ENCODE data around the gene FAM171A1.
"Not testable (repeated sequence)": the region's sequence is repeated elsewhere in the genome, so short reads cannot be mapped to it uniquely, and the experiment has no call there.

The FAM171A1 gene

DNA sequence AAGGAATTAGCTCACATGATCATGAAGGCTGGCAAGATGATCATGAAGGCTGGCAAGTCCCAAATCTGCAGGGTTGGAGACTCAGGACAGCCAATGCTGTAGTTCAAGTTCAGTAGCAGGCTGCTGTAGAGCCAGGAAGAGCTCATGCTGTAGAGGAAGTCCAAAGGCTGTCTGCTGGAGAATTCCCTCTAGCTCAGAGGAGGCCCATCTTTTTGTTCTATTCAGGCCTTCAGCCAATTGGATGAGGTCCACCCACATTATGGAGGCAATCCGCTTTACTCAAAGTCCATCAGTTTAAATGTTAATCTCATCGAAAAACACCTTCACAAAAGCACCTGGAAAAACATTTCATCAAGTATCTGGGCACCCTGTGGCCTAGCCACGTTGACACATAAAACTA is 24.8 kb upstream of the FAM171A1 start:
- no peaks in the 10 kb centered on the region for H3K9me3 ChIP-seq (ENCODE audit: control insufficient read depth, insufficient read depth, low read depth, low read length)
- no peaks in the 10 kb centered on the region for H3K36me3 ChIP-seq (ENCODE audit: control insufficient read depth, insufficient read depth, low read length)
- no peaks in the 10 kb centered on the region for H3K4me1 ChIP-seq (ENCODE audit: control insufficient read depth, insufficient read depth, low read length)
- H3K9ac ChIP-seq (ENCODE audit: low read length) = no peak overlapping the region
- no peaks in the 10 kb centered on the region for H3K27me3 ChIP-seq (ENCODE audit: control insufficient read depth, insufficient read depth, low read length)
- no peak overlapping the region for H3K4me3 ChIP-seq (ENCODE audit: low read depth, low read length)
- no peak overlapping the region for H3K27ac ChIP-seq (ENCODE audit: low read depth, low read length)

DNA sequence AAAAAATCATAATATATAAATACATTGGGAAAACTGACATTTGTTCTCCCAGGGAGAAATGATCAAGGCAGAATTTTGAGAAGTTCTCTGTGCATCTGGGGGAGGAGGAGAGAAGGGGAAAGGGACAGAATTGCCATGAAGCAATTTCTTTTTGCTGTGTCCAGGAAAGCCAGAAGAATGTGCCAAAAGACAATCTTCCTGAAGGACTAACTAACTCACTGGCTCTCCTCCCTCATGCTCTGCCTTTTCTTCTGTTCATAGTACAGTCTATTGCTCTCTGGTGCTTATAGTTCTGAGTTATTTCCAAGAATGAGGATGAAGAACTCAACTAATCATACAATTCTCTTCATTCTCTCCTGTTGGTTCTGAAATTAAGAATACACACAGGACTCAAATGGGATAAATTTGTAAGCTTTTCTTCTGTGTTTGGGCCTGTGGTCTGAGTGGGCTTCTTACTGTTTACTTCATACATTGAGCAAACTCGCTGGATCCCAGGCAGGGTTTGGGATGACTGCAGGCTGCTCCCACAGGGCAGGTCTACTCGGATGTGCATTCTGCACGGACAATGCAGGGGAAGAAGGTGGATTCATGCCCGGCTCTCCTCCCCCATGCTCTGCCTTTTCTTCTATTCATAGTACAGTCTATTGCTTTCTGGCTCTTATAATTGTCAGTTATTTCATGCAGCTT is 22.2 kb upstream of the FAM171A1 start:
- H3K9me3 ChIP-seq (ENCODE audit: control insufficient read depth, insufficient read depth, low read depth, low read length) = no peaks in the 10 kb centered on the region
- H3K9ac ChIP-seq (ENCODE audit: low read length) = no peak overlapping the region
- H3K4me3 ChIP-seq (ENCODE audit: low read depth, low read length) = no peak overlapping the region
- no peaks in the 10 kb centered on the region for H3K4me1 ChIP-seq (ENCODE audit: control insufficient read depth, insufficient read depth, low read length)
- no peaks in the 10 kb centered on the region for H3K36me3 ChIP-seq (ENCODE audit: control insufficient read depth, insufficient read depth, low read length)
- H3K27me3 ChIP-seq (ENCODE audit: control insufficient read depth, insufficient read depth, low read length) = no peaks in the 10 kb centered on the region
- H3K27ac ChIP-seq (ENCODE audit: low read depth, low read length) = no peak overlapping the region

DNA sequence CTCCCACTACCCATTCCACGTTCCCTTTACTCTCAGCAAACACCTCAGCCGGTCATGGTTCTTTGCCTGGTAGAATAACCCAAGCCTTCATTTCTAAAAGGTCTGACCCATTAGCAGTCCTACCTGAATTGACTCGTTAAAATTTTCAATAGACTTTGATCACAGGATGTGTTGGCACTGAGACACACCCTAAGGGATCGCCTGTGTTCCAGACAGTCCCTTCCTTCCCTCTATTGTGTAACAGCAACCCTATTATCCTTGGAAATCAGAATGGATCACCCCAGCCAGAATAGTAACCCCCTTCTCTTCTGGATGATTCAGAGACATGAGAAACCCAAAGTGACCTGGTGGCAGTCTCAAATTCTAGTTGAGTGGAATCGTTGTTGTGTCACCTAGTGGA is 20.4 kb upstream of the FAM171A1 start:
- no peak overlapping the region for H3K27ac ChIP-seq (ENCODE audit: low read depth, low read length)
- H3K27me3 ChIP-seq (ENCODE audit: control insufficient read depth, insufficient read depth, low read length) = no peaks in the 10 kb centered on the region
- H3K9ac ChIP-seq (ENCODE audit: low read length) = no peak overlapping the region
- no peaks in the 10 kb centered on the region; the same call in 1 of the 2 replicates for H3K4me1 ChIP-seq (ENCODE audit: control insufficient read depth, insufficient read depth, low read length)
- no peaks in the 10 kb centered on the region for H3K9me3 ChIP-seq (ENCODE audit: control insufficient read depth, insufficient read depth, low read depth, low read length)
- no peak overlapping the region for H3K4me3 ChIP-seq (ENCODE audit: low read depth, low read length)
- no peaks in the 10 kb centered on the region for H3K36me3 ChIP-seq (ENCODE audit: control insufficient read depth, insufficient read depth, low read length)

DNA sequence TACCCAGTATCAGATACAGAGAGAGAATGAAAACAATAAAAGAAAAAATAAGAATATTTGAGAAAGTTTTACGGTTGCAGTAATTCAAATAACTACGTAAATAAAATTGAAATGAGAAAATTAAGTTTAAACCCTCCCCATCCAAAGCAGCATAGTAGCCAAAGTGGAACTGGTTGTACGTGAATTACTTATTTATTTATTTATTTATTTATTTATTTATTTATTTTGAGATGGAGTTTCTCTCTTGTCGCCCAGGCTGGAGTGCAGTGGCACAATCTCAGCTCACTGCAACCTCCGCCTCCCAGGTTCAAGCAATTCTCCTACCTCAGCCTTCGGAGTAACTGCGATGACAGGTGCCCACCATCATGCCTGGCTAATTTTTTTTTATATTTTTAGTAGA is 17.1 kb upstream of the FAM171A1 start:
- not testable (repeated sequence) for H3K4me3 ChIP-seq (ENCODE audit: low read depth, low read length); H3K27me3 ChIP-seq (ENCODE audit: control insufficient read depth, insufficient read depth, low read length); H3K4me1 ChIP-seq (ENCODE audit: control insufficient read depth, insufficient read depth, low read length); H3K27ac ChIP-seq (ENCODE audit: low read depth, low read length); H3K9me3 ChIP-seq (ENCODE audit: control insufficient read depth, insufficient read depth, low read depth, low read length); H3K9ac ChIP-seq (ENCODE audit: low read length); H3K36me3 ChIP-seq (ENCODE audit: control insufficient read depth, insufficient read depth, low read length)

DNA sequence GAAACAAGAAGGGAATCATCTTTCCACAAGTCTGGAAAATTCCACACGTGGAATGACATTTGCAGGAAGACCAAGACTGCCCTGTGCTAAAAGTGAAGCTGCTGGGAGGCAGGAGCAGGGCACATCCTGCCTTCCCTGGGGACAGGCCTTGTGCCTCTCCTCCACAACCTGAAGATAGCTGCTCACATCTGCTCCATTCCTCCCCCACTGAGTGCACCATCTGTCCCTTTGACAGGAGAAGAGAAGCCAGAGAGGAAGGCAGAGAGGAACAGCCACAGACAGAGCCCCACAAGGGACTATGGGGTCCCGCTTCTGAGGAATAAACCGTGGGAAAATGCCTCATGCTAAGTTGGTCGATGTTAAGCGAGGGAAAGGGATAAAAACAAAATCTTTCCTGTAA is 15.9 kb upstream of the FAM171A1 start:
- Histone ChIP-seq H3K27ac (ENCODE audit: low read depth, low read length) (no peak overlapping the region), H3K9me3 (ENCODE audit: control insufficient read depth, insufficient read depth, low read depth, low read length) (no peaks in the 10 kb centered on the region), H3K9ac (ENCODE audit: low read length) (no peak overlapping the region), H3K36me3 (ENCODE audit: control insufficient read depth, insufficient read depth, low read length) (no peaks in the 10 kb centered on the region), H3K4me3 (ENCODE audit: low read depth, low read length) (no peak overlapping the region), H3K4me1 (ENCODE audit: control insufficient read depth, insufficient read depth, low read length) (no peaks in the 10 kb centered on the region; the same call in 1 of the 2 replicates), H3K27me3 (ENCODE audit: control insufficient read depth, insufficient read depth, low read length) (no peaks in the 10 kb centered on the region)

DNA sequence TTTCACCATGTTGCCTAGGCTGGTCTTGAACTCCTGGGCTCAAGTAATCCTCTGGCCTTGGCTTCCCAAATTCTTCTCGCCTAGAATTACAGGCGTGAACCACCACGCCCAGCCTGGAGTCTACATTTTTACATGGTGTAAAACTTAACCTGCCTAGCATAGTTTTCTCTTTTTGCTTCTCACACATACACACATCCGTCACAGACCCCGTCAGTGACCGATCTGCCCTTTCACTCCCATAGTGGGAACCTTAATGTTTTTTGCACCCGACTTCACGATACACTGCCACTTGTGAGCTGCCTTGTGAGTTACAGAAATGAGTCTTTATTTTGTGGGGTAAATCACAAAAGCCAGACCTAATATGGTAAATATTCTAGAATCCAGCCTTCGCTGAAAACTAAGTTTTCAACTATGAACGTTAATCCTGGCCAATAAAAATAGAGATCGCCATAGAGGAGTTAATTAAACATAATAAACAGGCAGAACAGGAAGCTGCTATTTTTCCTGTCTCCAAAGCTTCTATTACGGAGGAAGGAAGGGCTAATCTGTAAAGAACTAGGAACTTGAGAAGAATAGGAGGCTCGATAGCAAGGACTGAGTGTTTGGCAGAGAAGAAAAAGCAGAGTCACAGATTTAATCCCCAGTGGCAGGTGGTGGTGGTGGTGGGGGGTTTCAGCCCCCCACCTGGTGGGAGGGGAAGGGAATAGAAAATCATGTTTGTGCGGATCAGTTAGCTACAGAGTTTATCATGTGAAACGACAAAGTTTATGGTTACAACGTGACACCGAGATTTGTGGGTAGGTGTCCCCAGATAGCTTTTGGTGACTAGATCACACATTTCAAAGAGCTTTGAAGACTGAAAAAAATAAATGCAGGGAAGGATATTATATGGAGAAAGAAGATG is 14.7 kb upstream of the FAM171A1 start:
- Histone ChIP-seq H3K27me3 (ENCODE audit: control insufficient read depth, insufficient read depth, low read length) (no peaks in the 10 kb centered on the region), H3K4me1 (ENCODE audit: control insufficient read depth, insufficient read depth, low read length) (no peaks in the 10 kb centered on the region; the same call in 1 of the 2 replicates), H3K36me3 (ENCODE audit: control insufficient read depth, insufficient read depth, low read length) (no peaks in the 10 kb centered on the region), H3K27ac (ENCODE audit: low read depth, low read length) (no peak overlapping the region), H3K4me3 (ENCODE audit: low read depth, low read length) (no peak overlapping the region), H3K9ac (ENCODE audit: low read length) (no peak overlapping the region), H3K9me3 (ENCODE audit: control insufficient read depth, insufficient read depth, low read depth, low read length) (no peaks in the 10 kb centered on the region)

DNA sequence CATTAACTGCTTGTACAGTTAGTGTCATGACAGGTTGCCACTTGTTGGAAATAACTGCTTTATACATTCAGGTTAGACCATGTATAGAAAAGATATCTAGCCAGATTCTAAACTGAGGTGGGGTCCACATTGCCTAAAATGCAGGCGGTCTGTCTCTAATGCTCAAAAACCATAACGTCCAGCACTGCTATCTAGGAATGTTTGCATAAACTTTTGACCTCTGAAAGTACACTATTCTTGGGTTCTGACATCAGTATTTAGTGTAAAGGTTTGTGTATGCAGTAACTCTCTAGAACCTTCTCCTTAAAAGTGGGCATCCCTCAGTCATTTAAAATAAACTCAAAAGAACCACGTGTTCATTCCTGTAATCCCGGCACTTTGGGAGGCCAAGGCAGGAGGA is 10.3 kb upstream of the FAM171A1 start:
- H3K27me3 ChIP-seq (ENCODE audit: control insufficient read depth, insufficient read depth, low read length) = no peaks in the 10 kb centered on the region
- no peak overlapping the region for H3K9ac ChIP-seq (ENCODE audit: low read length)
- no peaks in the 10 kb centered on the region; the same call in 1 of the 2 replicates for H3K4me1 ChIP-seq (ENCODE audit: control insufficient read depth, insufficient read depth, low read length)
- H3K36me3 ChIP-seq (ENCODE audit: control insufficient read depth, insufficient read depth, low read length) = no peaks in the 10 kb centered on the region
- no peak overlapping the region for H3K27ac ChIP-seq (ENCODE audit: low read depth, low read length)
- no peak overlapping the region for H3K4me3 ChIP-seq (ENCODE audit: low read depth, low read length)
- no peaks in the 10 kb centered on the region for H3K9me3 ChIP-seq (ENCODE audit: control insufficient read depth, insufficient read depth, low read depth, low read length)

DNA sequence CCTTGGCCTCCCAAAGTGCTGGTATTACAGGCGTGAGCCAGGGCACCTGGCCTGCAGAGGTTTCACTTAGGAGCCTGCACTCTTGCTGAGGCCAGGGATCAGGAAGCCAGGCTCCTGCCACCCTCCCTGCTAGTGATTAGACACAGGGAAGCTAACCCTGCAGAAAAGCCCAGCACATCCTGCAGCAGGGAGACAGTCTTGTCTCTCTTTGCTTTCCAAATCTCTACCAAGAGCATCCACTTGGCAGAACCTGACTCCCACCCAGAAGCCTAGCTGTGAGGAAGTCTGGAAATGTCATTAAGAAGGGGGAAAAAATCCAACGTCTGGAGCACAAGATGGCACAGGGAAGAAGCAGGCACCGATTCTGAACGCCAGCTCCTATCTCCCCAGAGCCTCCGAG is 8.0 kb upstream of the FAM171A1 start:
- Histone ChIP-seq H3K27ac (ENCODE audit: low read depth, low read length) (no peak overlapping the region), H3K27me3 (ENCODE audit: control insufficient read depth, insufficient read depth, low read length) (no peaks in the 10 kb centered on the region), H3K9me3 (ENCODE audit: control insufficient read depth, insufficient read depth, low read depth, low read length) (no peaks in the 10 kb centered on the region)

DNA sequence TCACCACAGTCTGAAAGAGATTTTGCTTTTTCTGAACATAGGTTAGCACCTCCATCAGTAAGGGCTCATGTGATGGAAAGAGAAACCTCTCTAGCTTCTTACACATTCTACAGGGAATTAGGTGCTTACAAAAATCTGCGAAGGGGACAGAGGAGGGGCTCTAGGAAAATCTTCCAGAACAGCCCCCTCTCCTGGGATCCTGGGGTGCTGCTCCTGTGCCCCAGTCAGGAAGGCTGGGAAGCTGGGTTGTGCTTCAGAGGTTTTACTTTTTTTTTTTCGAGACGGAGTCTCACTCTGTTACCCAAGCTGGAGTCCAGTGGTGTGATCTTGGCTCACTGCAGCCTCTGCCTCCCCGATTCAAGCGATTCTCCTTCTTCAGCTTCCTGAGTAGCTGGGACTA is 7.5 kb upstream of the FAM171A1 start:
- Histone ChIP-seq H3K9me3 (ENCODE audit: control insufficient read depth, insufficient read depth, low read depth, low read length) (no peaks in the 10 kb centered on the region), H3K4me1 (ENCODE audit: control insufficient read depth, insufficient read depth, low read length) (peaks cover 13% of the 10 kb centered on the region), H3K27ac (ENCODE audit: low read depth, low read length) (no peak overlapping the region), H3K9ac (ENCODE audit: low read length) (no peak overlapping the region), H3K4me3 (ENCODE audit: low read depth, low read length) (no peak overlapping the region), H3K27me3 (ENCODE audit: control insufficient read depth, insufficient read depth, low read length) (no peaks in the 10 kb centered on the region), H3K36me3 (ENCODE audit: control insufficient read depth, insufficient read depth, low read length) (no peaks in the 10 kb centered on the region)

More for the DNA sequence above, 8.0 kb upstream of the FAM171A1 start:
- H3K4me1 ChIP-seq (ENCODE audit: control insufficient read depth, insufficient read depth, low read length) = peaks cover 8% of the 10 kb centered on the region
- no peak overlapping the region for H3K4me3 ChIP-seq (ENCODE audit: low read depth, low read length)
- no peaks in the 10 kb centered on the region for H3K36me3 ChIP-seq (ENCODE audit: control insufficient read depth, insufficient read depth, low read length)
- H3K9ac ChIP-seq (ENCODE audit: low read length) = no peak overlapping the region

DNA sequence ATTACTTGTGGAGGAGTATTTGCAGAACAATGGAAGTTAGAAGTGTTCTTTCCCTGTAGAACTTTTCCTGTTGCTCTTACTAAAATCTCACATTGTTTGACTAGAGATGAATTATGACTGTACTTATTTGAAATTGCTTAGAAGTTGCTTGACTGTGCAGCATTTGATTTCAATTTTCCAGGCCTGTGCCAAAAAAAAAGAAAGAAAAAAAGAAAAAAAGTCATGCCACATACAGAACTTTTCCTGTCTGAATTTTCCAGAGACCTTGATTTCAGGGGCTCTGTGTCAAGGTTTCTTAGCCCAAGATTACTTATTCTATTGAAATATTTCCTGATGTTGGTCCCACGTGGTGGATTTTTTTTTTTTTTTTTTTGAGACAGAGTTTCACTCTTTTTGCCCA is 3.5 kb upstream of the FAM171A1 start:
- no peak overlapping the region for H3K4me3 ChIP-seq (ENCODE audit: low read depth, low read length)
- peaks cover 16% of the 10 kb centered on the region for H3K4me1 ChIP-seq (ENCODE audit: control insufficient read depth, insufficient read depth, low read length)
- H3K9me3 ChIP-seq (ENCODE audit: control insufficient read depth, insufficient read depth, low read depth, low read length) = no peaks in the 10 kb centered on the region
- H3K9ac ChIP-seq (ENCODE audit: low read length) = no peak overlapping the region
- no peaks in the 10 kb centered on the region for H3K36me3 ChIP-seq (ENCODE audit: control insufficient read depth, insufficient read depth, low read length)
- no peak overlapping the region for H3K27ac ChIP-seq (ENCODE audit: low read depth, low read length)
- H3K27me3 ChIP-seq (ENCODE audit: control insufficient read depth, insufficient read depth, low read length) = no peaks in the 10 kb centered on the region; the same call in 1 of the 2 replicates

DNA sequence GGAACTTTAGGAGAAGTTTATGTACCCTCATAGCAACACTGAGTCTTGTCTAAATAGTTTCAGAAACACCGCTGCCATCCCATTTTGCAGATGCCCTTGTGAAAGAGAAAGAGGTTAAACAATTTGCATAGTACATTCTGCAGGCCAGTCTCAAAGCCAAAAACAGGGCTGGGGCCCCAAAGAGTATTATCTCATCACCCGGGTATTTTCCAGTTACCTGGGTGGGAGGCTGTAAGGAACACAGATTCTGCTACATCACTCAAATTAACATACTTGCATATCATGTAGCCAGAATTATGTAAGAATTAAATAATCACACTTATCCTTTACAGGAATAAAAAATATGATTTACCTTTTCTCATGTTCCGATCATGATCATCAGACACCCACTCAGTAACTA is 3.1 kb upstream of the FAM171A1 start:
- Histone ChIP-seq H3K9me3 (ENCODE audit: control insufficient read depth, insufficient read depth, low read depth, low read length) (no peaks in the 10 kb centered on the region), H3K36me3 (ENCODE audit: control insufficient read depth, insufficient read depth, low read length) (no peaks in the 10 kb centered on the region), H3K9ac (ENCODE audit: low read length) (no peak overlapping the region), H3K4me3 (ENCODE audit: low read depth, low read length) (no peak overlapping the region), H3K27ac (ENCODE audit: low read depth, low read length) (no peak overlapping the region), H3K27me3 (ENCODE audit: control insufficient read depth, insufficient read depth, low read length) (no peaks in the 10 kb centered on the region; the same call in 1 of the 2 replicates), H3K4me1 (ENCODE audit: control insufficient read depth, insufficient read depth, low read length) (peaks cover 20% of the 10 kb centered on the region)

Data from HUES6 (cell line).